DOHH2 (cell line): ENCODE results near the gene XPA.

Source experiments
- CTCF ChIP-seq: fragments of 200-600 bp; sonication (generic); IDR thresholded peaks from one replicate; pipeline ENCODE4 v1.5.1; 2014; ENCODE audit warnings: antibody characterized with exemption, mild to moderate bottlenecking, low read depth, low read length; ENCODE audit not compliant: poor library complexity, severe bottlenecking
- EZH2phosphoT487 ChIP-seq: fragments of 200-600 bp; sonication (generic); IDR thresholded peaks from 2 replicates; pipeline ENCODE4 v1.6.1; 2017; ENCODE audit warnings: borderline replicate concordance, mild to moderate bottlenecking, antibody characterized with exemption, low read length, moderate library complexity, mixed read lengths

- TF ChIP-seq CTCF: no peak
- no peak for TF ChIP-seq EZH2phosphoT487
Measured at GRCh38 chr9:97668485-97668884, 28.7 kb downstream of the XPA start.
